HEK293T (cell line): ENCODE measurements around the gene EED.

Source experiments
- ARNT ChIP-seq: fragments of 450-650 bp; IDR thresholded peaks from 2 replicates; pipeline ENCODE4 v1.6.1; 2017; ENCODE audit warnings: mild to moderate bottlenecking
- BHLHE40 ChIP-seq: fragments of 450-650 bp; IDR thresholded peaks from 2 replicates; pipeline ENCODE4 v1.6.1; 2016; ENCODE audit warnings: mild to moderate bottlenecking, moderate library complexity, borderline replicate concordance
- CTBP1 ChIP-seq: fragments of 450-650 bp; IDR thresholded peaks from 2 replicates; pipeline ENCODE4 v1.6.1; 2016; ENCODE audit warnings: borderline replicate concordance
- ELF4 ChIP-seq: fragments of 450-650 bp; IDR thresholded peaks from 2 replicates; pipeline ENCODE4 v1.6.1; 2017; ENCODE audit warnings: antibody characterized with exemption
- FOXA1 ChIP-seq: fragments of 450-650 bp; IDR thresholded peaks from 2 replicates; pipeline ENCODE4 v1.6.1; 2016; ENCODE audit warnings: mild to moderate bottlenecking
- FOXK2 ChIP-seq: fragments of 450-650 bp; IDR thresholded peaks from 2 replicates; pipeline ENCODE4 v1.6.1; 2016; ENCODE audit warnings: mild to moderate bottlenecking
- FOXM1 ChIP-seq: fragments of 450-650 bp; IDR thresholded peaks from 2 replicates; pipeline ENCODE4 v1.6.1; 2017; ENCODE audit warnings: mild to moderate bottlenecking, borderline replicate concordance
- HDGF ChIP-seq: fragments of 450-650 bp; IDR thresholded peaks from 2 replicates; pipeline ENCODE4 v1.6.1; 2017; ENCODE audit warnings: antibody characterized with exemption, borderline replicate concordance
- L3MBTL2 ChIP-seq: fragments of 450-650 bp; conservative IDR thresholded peaks from 2 replicates; pipeline ENCODE4 v1.6.1; 2016; ENCODE audit warnings: mild to moderate bottlenecking
- NFRKB ChIP-seq: fragments of 450-650 bp; IDR thresholded peaks from 2 replicates; pipeline ENCODE4 v1.6.1; 2016; ENCODE audit warnings: mild to moderate bottlenecking, moderate library complexity
- SP1 ChIP-seq: fragments of 450-650 bp; IDR thresholded peaks from 2 replicates; pipeline ENCODE4 v1.6.1; 2017
- SUZ12 ChIP-seq: fragments of 450-650 bp; IDR thresholded peaks from 2 replicates; pipeline ENCODE4 v1.6.1; 2016; ENCODE audit warnings: mild to moderate bottlenecking

GRCh38 chr11:86219311-86220193 lies 25.0 kb upstream of the EED start:
- TF ChIP-seq FOXK2 = no peak
- no peak for TF ChIP-seq CTBP1
- TF ChIP-seq ELF4 = no peak
- TF ChIP-seq ARNT = no peak
- TF ChIP-seq FOXM1 = no peak
- TF ChIP-seq HDGF = no peak
- TF ChIP-seq FOXA1 = no peak
- TF ChIP-seq SUZ12 = no peak
- no peak for TF ChIP-seq SP1
- no peak for TF ChIP-seq BHLHE40
- TF ChIP-seq NFRKB = no peak
- no peak for TF ChIP-seq L3MBTL2
